Heart right ventricle (tissue), 16 donors: ENCODE results near the gene UBAP2. TPM values are rescaled to one million over a fixed set of nuclear protein-coding genes. Genes with fewer than 3 reads are reported as not detected.
A peak's percentile ranks its signal among the peaks of the same experiment; 100 is the strongest.

Experiments used
- ATAC-seq, 8 donors: fragments of 200-7000 bp; cut with Tn5 transposase; one replicate each; pipeline ENCODE4 v1.9.1; 2020; ENCODE audit warnings: mild to moderate bottlenecking in 8 of 8, moderate library complexity in 8 of 8, moderate number of reproducible peaks in 1 of 8
- DNase-seq, 2 donors: peaks; one replicate each; pipeline ENCODE4 v3.0.0-alpha.2; 2020
- H3K27ac ChIP-seq, 10 donors: fragments of 200-600 bp; sonication (generic) in 2 of 10; one replicate each; pipeline versions ENCODE4 v1.5.0 to v1.8.0; 2020 to 2022; ENCODE audit warnings: mild to moderate bottlenecking in 3 of 10
- H3K27me3 ChIP-seq, 7 donors: fragments of 200-600 bp; one replicate each; pipeline ENCODE4 v1.8.0; 2021 to 2022; ENCODE audit warnings: mild to moderate bottlenecking in 2 of 7
- H3K36me3 ChIP-seq, 9 donors: fragments of 200-600 bp; sonication (generic) in 1 of 9; one replicate each; pipeline versions ENCODE4 v1.5.0 to v1.8.0; 2020 to 2022; ENCODE audit warnings: mild to moderate bottlenecking in 2 of 9
- H3K4me1 ChIP-seq, 9 donors: fragments of 200-600 bp; sonication (generic) in 1 of 9; one replicate each; pipeline versions ENCODE4 v1.5.0 to v1.8.0; 2020 to 2022; ENCODE audit warnings: mild to moderate bottlenecking in 4 of 9
- H3K4me3 ChIP-seq, 10 donors: fragments of 200-600 bp; sonication (generic) in 2 of 10; one replicate each; pipeline versions ENCODE4 v1.5.0 to v1.8.0; 2020 to 2022; ENCODE audit warnings: mild to moderate bottlenecking in 7 of 10, moderate library complexity in 2 of 10
- H3K9me3 ChIP-seq, 11 donors: fragments of 200-600 bp in 10 of 11; sonication (generic) in 2 of 11; one replicate each; pipeline versions ENCODE4 v1.5.0 to v1.8.0; 2013 to 2022; ENCODE audit warnings: mild to moderate bottlenecking in 2 of 11, control low read depth in 1 of 11, moderate library complexity in 1 of 11
- CTCF ChIP-seq, 9 donors: fragments of 200-600 bp; sonication (generic) in 2 of 9; IDR thresholded peaks; one replicate each; pipeline versions ENCODE4 v1.5.0 to v1.8.0; 2021 to 2022; ENCODE audit warnings: antibody characterized with exemption in 9 of 9, mild to moderate bottlenecking in 5 of 9, moderate library complexity in 1 of 9
- WGBS, 2 donors: extraction: QIAGEN DNeasy Blood & Tissue Kit; methylation state at CpG; one replicate each; pipeline ENCODE4 v1.1.7; 2013; ENCODE audit warnings: inconsistent platforms in 1 of 2; 5-methylcytosine and 5-hydroxymethylcytosine counted together
- intact Hi-C, 10 donors: fragments of 100-400 bp; cut with DNase I; formaldehyde crosslinking; loops; one replicate each; pipeline versions ENCODE4 v1.11.1 to v1.14.2; 2022
- polyA plus RNA-seq, 2 donors: library from polyadenylated mRNA; stranded (reverse); fragments of 200-250 nt; gene quantifications; one replicate each; pipeline ENCODE4 v1.2.3, GENCODE V29; 2013
- total RNA-seq, 10 donors: library from RNA; stranded (reverse); fragmentation: NEBNext Ultra II Directional in 3 of 10; extraction: Animal tissue kit (Norgen Biotek cat#: 25700) in 3 of 10; gene quantifications; one replicate each; pipeline versions ENCODE4 v1.2.1 to v1.2.4, GENCODE V29; 2021 to 2023
- donor health status: Arrhythmogenic right ventricular cardiomyopathy.
- donor health status: ischemic (EF 13 %, LVEDD 7.1; RV severe dilation, severe dysfunction).
- donor health status: healthy with polysubstance abuse.
- donor health status: DM: no; HTN: yes; CAD: no.
- donor health status: DM: no; HTN: no; CAD: no.
- donor health status: ischemic (EF 25% LVEDD 6.9; RV normal size, moderate dysfunction).
- donor health status: ischemic (EF 25% LVEDD 5.7; RV mildly dilated, moderate dysfunction).
- donor health status: healthy.
- donor health status: DM: yes; HTN: yes; CAD: no.
- donor health status: Ischemic cardiomyopathy.
- donor health status: ischemic (EF 35%, LVEDD 5.7; RV mildly dilated, moderate dysfunction).
- donor health status: nonischemic (EF 11% LVEDD 7.7; RV severe dilation, severe dysfunction).
- donor health status: DM: yes; HTN: yes; CAD: no.
- donor health status: PGD.
- donor health status: ischemic (EF 29% LVEDD 5.4; RV normal size, mild dysfunction).
- donor health status: nonischemic (EF 23%, LVEDD 6.1; RV moderate dilation, normal function).

Gene UBAP2
- total and polyA plus RNA-seq, 12 donors = 11.7 to 36.9 (median 27.8) TPM

GRCh38 chr9:33932078-33932807, 116.4 kb downstream of the UBAP2 start:
- WGBS, 2 donors = 80 to 84% methylated on average over 20 of the region's 20 CpGs
- no peak for TF ChIP-seq CTCF (IDR thresholded peaks at IDR 0.05)
- Histone ChIP-seq H3K36me3 (peaks cover 0 to 98% (median 54%) of the 10 kb centered on the region in 9 donors), H3K27me3 (no peaks in the 10 kb centered on the region), H3K4me1 (peaks cover 0 to 12% (median 0%) of the 10 kb centered on the region in 9 donors), H3K4me3 (no peak overlapping the region), H3K9me3 (no peaks in the 10 kb centered on the region), H3K27ac (no peak overlapping the region)
- peak in 2 of 8 donors; percentile 10 to 30 for ATAC-seq
- no peak for DNase-seq
- intact Hi-C loops = no loop called here

GRCh38 chr9:33931326-33931725, 117.4 kb downstream of the UBAP2 start:
- peaks cover 0 to 19% (median under 1%) of the 10 kb centered on the region in 9 donors for H3K4me1 ChIP-seq
- intact Hi-C loops = no loop called here
- TF ChIP-seq CTCF (IDR thresholded peaks at IDR 0.05) = no peak
- WGBS, 2 donors = 71 to 82% methylated on average over 3 of the region's 3 CpGs
- no peak overlapping the region for H3K4me3 ChIP-seq
- DNase-seq (no peak), ATAC-seq (peak in 1 of 8 donors; percentile 25)
- H3K27me3 ChIP-seq = no peaks in the 10 kb centered on the region
- H3K36me3 ChIP-seq = peaks cover 0 to 99% (median 62%) of the 10 kb centered on the region in 9 donors
- no peaks in the 10 kb centered on the region for H3K9me3 ChIP-seq
- no peak overlapping the region for H3K27ac ChIP-seq

- 94 to 96% methylated on average over 15 of the region's 15 CpGs for WGBS, 2 donors
- intact Hi-C loops = loop anchor here in 7 of 10 donors (5.0 to 10.0 kb wide), 5 partner anchors 113 to 327 kb away; partner anchors contain the start of gene UBE2R2 (in 4 of the 7)
- no peaks in the 10 kb centered on the region for H3K9me3 ChIP-seq
- H3K4me3 ChIP-seq = no peak overlapping the region
- DNase-seq (no peak), ATAC-seq (no peak)
- H3K4me1 ChIP-seq = peaks cover 5 to 39% (median 22%) of the 10 kb centered on the region in 9 donors
- no peak overlapping the region for H3K27ac ChIP-seq
- no peak for TF ChIP-seq CTCF (IDR thresholded peaks at IDR 0.05)
- no peaks in the 10 kb centered on the region for H3K27me3 ChIP-seq
- peaks cover 0 to 99% (median 61%) of the 10 kb centered on the region in 9 donors for H3K36me3 ChIP-seq
These were observed 121.0 kb downstream of the UBAP2 start for GRCh38 chr9:33927694-33928093.

- intact Hi-C loops = loop anchor here in 7 of 10 donors (5.0 to 10.0 kb wide), 5 partner anchors 112 to 328 kb away; partner anchors contain the start of gene UBE2R2 (in 4 of the 7)
- Histone ChIP-seq H3K36me3 (peaks cover 0 to 99% (median 59%) of the 10 kb centered on the region in 9 donors), H3K4me3 (no peak overlapping the region), H3K4me1 (peaks cover 5 to 35% (median 22%) of the 10 kb centered on the region in 9 donors), H3K27ac (peak overlapping the region in 3 of 10 donors; percentile 4 to 23 (median 19)), H3K9me3 (no peaks in the 10 kb centered on the region), H3K27me3 (no peaks in the 10 kb centered on the region)
- ATAC-seq (no peak), DNase-seq (no peak)
- no peak for TF ChIP-seq CTCF (IDR thresholded peaks at IDR 0.05)
- 87 to 88% methylated on average over 17 of the region's 17 CpGs for WGBS, 2 donors
These were observed 121.8 kb downstream of the UBAP2 start for GRCh38 chr9:33926746-33927485.
